Measurements from ENCODE around the gene MRGPRG. TPM values are rescaled to one million over a fixed set of nuclear protein-coding genes. Genes with fewer than 3 reads are reported as not detected.

Gene MRGPRG
- total and polyA plus RNA-seq, 7 experiments from 2014 or later, result not detected

GRCh38 chr11:3189196-3189843 lies 29.3 kb downstream of the MRGPRG start:
- no peaks in the 10 kb centered on the region for H3K4me1 Mint-ChIP-seq
- peaks cover 0 to 3% (median 0%) of the 10 kb centered on the region in 3 experiments for H3K9me3 ChIP-seq (ENCODE audit: control insufficient read depth in 2 of 3, low read length in 3 of 3)
- CTCF ChIA-PET, result no interaction called here
- no peaks in the 10 kb centered on the region for H3K36me3 Mint-ChIP-seq
- H3K27me3 Mint-ChIP-seq, result no peaks in the 10 kb centered on the region
- H3K27ac ChIP-seq (ENCODE audit: low read depth, low read length), result no peak overlapping the region
- intact Hi-C loops (cut with micrococcal nuclease), result no loop called here
- DNase-seq, result no peak
- H3K4me1 ChIP-seq (ENCODE audit: control insufficient read depth in 2 of 2, insufficient read depth in 2 of 2, low read length in 2 of 2), result no peaks in the 10 kb centered on the region
- no peaks in the 10 kb centered on the region for H3K27me3 ChIP-seq (ENCODE audit: control insufficient read depth in 2 of 2, insufficient read depth in 2 of 2, low read length in 2 of 2)
- ATAC-seq, result no peak
- POLR2A ChIA-PET, result no interaction called here
- H3K36me3 ChIP-seq (ENCODE audit: control insufficient read depth in 2 of 3, insufficient read depth in 3 of 3, low read length in 3 of 3), result no peaks in the 10 kb centered on the region
- no peak overlapping the region for H3K4me3 ChIP-seq (ENCODE audit: low read length)
- no peaks in the 10 kb centered on the region for H3K9me3 Mint-ChIP-seq
- H3K4me3 Mint-ChIP-seq, result no peak overlapping the region
- H3K27ac Mint-ChIP-seq, result no peak overlapping the region

- no peaks in the 10 kb centered on the region for H3K27me3 Mint-ChIP-seq
- ChIA-PET POLR2A (no interaction called here), CTCF (no interaction called here)
- H3K4me1 Mint-ChIP-seq, result no peaks in the 10 kb centered on the region
- H3K27me3 ChIP-seq (ENCODE audit: control insufficient read depth in 2 of 2, insufficient read depth in 2 of 2, low read length in 2 of 2), result no peaks in the 10 kb centered on the region
- H3K27ac ChIP-seq (ENCODE audit: low read depth, low read length), result no peak overlapping the region
- H3K36me3 Mint-ChIP-seq, result no peaks in the 10 kb centered on the region
- no peak for ATAC-seq
- peaks cover 0 to 3% (median 0%) of the 10 kb centered on the region in 3 experiments for H3K9me3 ChIP-seq (ENCODE audit: control insufficient read depth in 2 of 3, low read length in 3 of 3)
- no peak overlapping the region for H3K4me3 ChIP-seq (ENCODE audit: low read length)
- intact Hi-C loops (cut with micrococcal nuclease), result no loop called here
- no peaks in the 10 kb centered on the region for H3K36me3 ChIP-seq (ENCODE audit: control insufficient read depth in 2 of 3, insufficient read depth in 3 of 3, low read length in 3 of 3)
- no peaks in the 10 kb centered on the region for H3K9me3 Mint-ChIP-seq
- H3K27ac Mint-ChIP-seq, result no peak overlapping the region
- no peak overlapping the region for H3K4me3 Mint-ChIP-seq
- no peak for DNase-seq
- H3K4me1 ChIP-seq (ENCODE audit: control insufficient read depth in 2 of 2, insufficient read depth in 2 of 2, low read length in 2 of 2), result no peaks in the 10 kb centered on the region
Measured at GRCh38 chr11:3188496-3189195, 30.0 kb downstream of the MRGPRG start.

GRCh38 chr11:3186166-3186953 lies 32.3 kb downstream of the MRGPRG start:
- H3K4me3 Mint-ChIP-seq, result no peak overlapping the region
- Histone ChIP-seq H3K27ac (ENCODE audit: low read depth, low read length) (no peak overlapping the region), H3K9me3 (ENCODE audit: control insufficient read depth in 2 of 3, low read length in 3 of 3) (peaks cover 0 to 3% (median 0%) of the 10 kb centered on the region in 3 experiments), H3K4me3 (ENCODE audit: low read length) (no peak overlapping the region), H3K27me3 (ENCODE audit: control insufficient read depth in 2 of 2, insufficient read depth in 2 of 2, low read length in 2 of 2) (no peaks in the 10 kb centered on the region), H3K36me3 (ENCODE audit: control insufficient read depth in 2 of 3, insufficient read depth in 3 of 3, low read length in 3 of 3) (no peaks in the 10 kb centered on the region), H3K4me1 (ENCODE audit: control insufficient read depth in 2 of 2, insufficient read depth in 2 of 2, low read length in 2 of 2) (no peaks in the 10 kb centered on the region)
- H3K27me3 Mint-ChIP-seq, result no peaks in the 10 kb centered on the region
- ATAC-seq (no peak), DNase-seq (no peak)
- no peaks in the 10 kb centered on the region for H3K4me1 Mint-ChIP-seq
- ChIA-PET CTCF (no interaction called here), POLR2A (no interaction called here)
- H3K9me3 Mint-ChIP-seq, result no peaks in the 10 kb centered on the region
- intact Hi-C loops (cut with micrococcal nuclease), result no loop called here
- no peak overlapping the region for H3K27ac Mint-ChIP-seq
- no peaks in the 10 kb centered on the region for H3K36me3 Mint-ChIP-seq

DNA sequence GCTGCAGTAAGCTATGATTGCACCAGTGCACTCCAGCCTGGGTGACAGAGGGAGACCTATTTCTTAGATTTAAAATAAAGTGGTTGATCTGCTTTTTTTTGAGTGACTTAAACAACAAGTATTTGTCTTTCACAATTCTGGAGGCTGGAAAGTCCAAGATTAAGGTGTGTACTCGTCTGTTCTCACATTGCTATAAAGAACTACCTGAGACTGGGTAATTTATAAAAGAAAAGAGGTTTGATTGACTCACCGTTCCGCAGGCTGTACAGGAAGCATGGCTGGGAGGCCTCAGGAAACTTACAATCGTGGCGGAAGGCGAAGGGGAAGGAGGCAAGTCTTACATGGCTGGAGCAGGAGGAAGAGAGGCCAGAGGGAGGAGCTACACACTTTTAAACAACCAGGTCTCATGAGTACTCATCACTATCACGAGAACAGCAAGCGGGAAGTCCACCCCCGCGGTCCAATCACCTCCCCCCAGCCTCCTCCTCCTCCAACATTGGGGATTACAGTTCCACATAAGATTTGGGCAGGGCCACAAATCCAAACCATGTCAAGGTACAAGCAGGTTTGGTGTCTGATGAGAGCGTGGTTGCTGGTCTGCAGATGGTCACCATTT lies 33.8 kb downstream of the MRGPRG start:
- ATAC-seq (no peak), DNase-seq (no peak)
- H3K9me3 Mint-ChIP-seq, result no peaks in the 10 kb centered on the region
- intact Hi-C loops (cut with micrococcal nuclease), result no loop called here
- H3K27me3 Mint-ChIP-seq, result no peaks in the 10 kb centered on the region
- H3K27ac Mint-ChIP-seq, result no peak overlapping the region
- H3K27me3 ChIP-seq (ENCODE audit: control insufficient read depth in 2 of 2, insufficient read depth in 2 of 2, low read length in 2 of 2), result no peaks in the 10 kb centered on the region
- no peak overlapping the region for H3K4me3 Mint-ChIP-seq
- ChIA-PET CTCF (interaction anchor here (0.7 kb wide), 1 partner anchor 1471 kb away, joined by 3 read pairs; no protein-coding TSS in a partner anchor), POLR2A (no interaction called here)
- no peaks in the 10 kb centered on the region for H3K36me3 ChIP-seq (ENCODE audit: control insufficient read depth in 2 of 3, insufficient read depth in 3 of 3, low read length in 3 of 3)
- no peak overlapping the region for H3K27ac ChIP-seq (ENCODE audit: low read depth, low read length)
- no peaks in the 10 kb centered on the region for H3K4me1 Mint-ChIP-seq
- H3K4me1 ChIP-seq (ENCODE audit: control insufficient read depth in 2 of 2, insufficient read depth in 2 of 2, low read length in 2 of 2), result no peaks in the 10 kb centered on the region
- peaks cover 0 to 2% (median 0%) of the 10 kb centered on the region in 3 experiments for H3K9me3 ChIP-seq (ENCODE audit: control insufficient read depth in 2 of 3, low read length in 3 of 3)
- no peaks in the 10 kb centered on the region for H3K36me3 Mint-ChIP-seq
- no peak overlapping the region for H3K4me3 ChIP-seq (ENCODE audit: low read length)

- ATAC-seq, result no peak
- Mint-ChIP-seq H3K27me3 (no peaks in the 10 kb centered on the region), H3K36me3 (no peaks in the 10 kb centered on the region), H3K9me3 (no peaks in the 10 kb centered on the region), H3K27ac (no peak overlapping the region), H3K4me1 (no peaks in the 10 kb centered on the region), H3K4me3 (no peak overlapping the region)
- no peak for DNase-seq
- no peaks in the 10 kb centered on the region for H3K4me1 ChIP-seq (ENCODE audit: control insufficient read depth in 2 of 2, insufficient read depth in 2 of 2, low read length in 2 of 2)
- no peaks in the 10 kb centered on the region for H3K9me3 ChIP-seq (ENCODE audit: control insufficient read depth in 2 of 3, low read length in 3 of 3)
- no peak overlapping the region for H3K27ac ChIP-seq (ENCODE audit: low read depth, low read length)
- H3K4me3 ChIP-seq (ENCODE audit: low read length), result no peak overlapping the region
- no peaks in the 10 kb centered on the region for H3K36me3 ChIP-seq (ENCODE audit: control insufficient read depth in 2 of 3, insufficient read depth in 3 of 3, low read length in 3 of 3)
- H3K27me3 ChIP-seq (ENCODE audit: control insufficient read depth in 2 of 2, insufficient read depth in 2 of 2, low read length in 2 of 2), result no peaks in the 10 kb centered on the region
- CTCF ChIA-PET, result no interaction called here
- POLR2A ChIA-PET, result no interaction called here
- intact Hi-C loops (cut with micrococcal nuclease), result no loop called here
Measured at GRCh38 chr11:3183523-3183922, 35.1 kb downstream of the MRGPRG start.

DNA sequence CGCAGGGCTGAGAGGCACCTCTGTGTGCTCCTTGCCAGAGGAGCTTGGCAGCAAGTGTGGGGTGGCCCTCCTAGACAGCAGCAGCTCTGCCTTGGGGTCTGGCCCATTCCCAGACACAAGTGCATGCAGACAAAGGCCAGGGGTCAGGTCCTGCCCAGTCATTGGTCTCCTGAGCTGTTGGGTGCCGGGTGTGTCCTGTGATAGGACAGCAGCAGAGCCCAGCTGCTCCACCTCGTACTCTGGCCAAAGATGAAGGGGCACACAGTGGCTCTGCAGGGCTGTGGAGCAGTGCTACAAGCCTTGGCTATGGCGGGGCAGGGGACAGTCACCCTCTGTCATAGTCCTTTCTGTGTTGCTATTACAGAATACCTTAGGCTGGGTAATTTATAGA lies 36.2 kb downstream of the MRGPRG start:
- POLR2A ChIA-PET, result no interaction called here
- CTCF ChIA-PET, result no interaction called here
- no peak overlapping the region for H3K27ac ChIP-seq (ENCODE audit: low read depth, low read length)
- Mint-ChIP-seq H3K4me3 (no peak overlapping the region), H3K9me3 (peaks cover 0 to 2% (median 0%) of the 10 kb centered on the region in 11 donors), H3K36me3 (no peaks in the 10 kb centered on the region), H3K4me1 (no peaks in the 10 kb centered on the region), H3K27me3 (peaks cover 0 to 4% (median 0%) of the 10 kb centered on the region in 5 donors), H3K27ac (no peak overlapping the region)
- DNase-seq (no peak), ATAC-seq (no peak)
- no peaks in the 10 kb centered on the region for H3K36me3 ChIP-seq (ENCODE audit: control insufficient read depth in 2 of 3, insufficient read depth in 3 of 3, low read length in 3 of 3)
- H3K4me1 ChIP-seq (ENCODE audit: control insufficient read depth in 2 of 2, insufficient read depth in 2 of 2, low read length in 2 of 2), result no peaks in the 10 kb centered on the region
- H3K27me3 ChIP-seq (ENCODE audit: control insufficient read depth in 2 of 2, insufficient read depth in 2 of 2, low read length in 2 of 2), result no peaks in the 10 kb centered on the region
- intact Hi-C loops (cut with micrococcal nuclease), result no loop called here
- no peaks in the 10 kb centered on the region for H3K9me3 ChIP-seq (ENCODE audit: control insufficient read depth in 2 of 3, low read length in 3 of 3)
- no peak overlapping the region for H3K4me3 ChIP-seq (ENCODE audit: low read length)
